PC-9 (cell line): Measurements from ENCODE around the gene DENND4A.

ENCODE experiments used
- EZH2 ChIP-seq: fragments of 200-600 bp; sonication (generic); IDR thresholded peaks from 2 replicates; pipeline ENCODE4 v1.8.0; 2017; ENCODE audit warnings: antibody characterized with exemption, low read depth
- TF ChIP-seq, protein P1 (sequence below): fragments of 200-600 bp; sonication (generic); conservative IDR thresholded peaks from 2 replicates; pipeline ENCODE4 v1.6.1; 2017; ENCODE audit warnings: mixed run types, antibody characterized with exemption, mild to moderate bottlenecking, moderate library complexity

DNA sequence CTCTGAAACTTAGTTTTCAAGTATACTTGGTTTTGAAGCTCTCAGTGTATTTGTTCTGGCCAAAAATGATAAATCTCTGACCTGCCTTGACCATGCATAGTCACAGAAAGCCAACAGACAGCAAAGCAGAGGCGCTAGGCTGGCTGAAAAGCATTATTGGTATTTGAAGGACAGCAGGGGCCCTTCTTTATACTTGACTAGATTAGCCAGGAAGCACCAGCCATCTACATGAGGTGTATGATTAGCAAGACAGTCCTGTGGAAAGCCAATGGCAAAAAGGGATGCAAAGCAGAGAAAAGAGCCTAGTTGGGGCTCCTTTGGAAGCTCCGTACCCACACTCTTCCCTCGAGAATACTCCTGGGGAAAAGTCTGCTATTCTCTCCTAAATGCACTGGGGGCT lies 162.5 kb downstream of the DENND4A start:
- TF ChIP-seq, protein P1, sequence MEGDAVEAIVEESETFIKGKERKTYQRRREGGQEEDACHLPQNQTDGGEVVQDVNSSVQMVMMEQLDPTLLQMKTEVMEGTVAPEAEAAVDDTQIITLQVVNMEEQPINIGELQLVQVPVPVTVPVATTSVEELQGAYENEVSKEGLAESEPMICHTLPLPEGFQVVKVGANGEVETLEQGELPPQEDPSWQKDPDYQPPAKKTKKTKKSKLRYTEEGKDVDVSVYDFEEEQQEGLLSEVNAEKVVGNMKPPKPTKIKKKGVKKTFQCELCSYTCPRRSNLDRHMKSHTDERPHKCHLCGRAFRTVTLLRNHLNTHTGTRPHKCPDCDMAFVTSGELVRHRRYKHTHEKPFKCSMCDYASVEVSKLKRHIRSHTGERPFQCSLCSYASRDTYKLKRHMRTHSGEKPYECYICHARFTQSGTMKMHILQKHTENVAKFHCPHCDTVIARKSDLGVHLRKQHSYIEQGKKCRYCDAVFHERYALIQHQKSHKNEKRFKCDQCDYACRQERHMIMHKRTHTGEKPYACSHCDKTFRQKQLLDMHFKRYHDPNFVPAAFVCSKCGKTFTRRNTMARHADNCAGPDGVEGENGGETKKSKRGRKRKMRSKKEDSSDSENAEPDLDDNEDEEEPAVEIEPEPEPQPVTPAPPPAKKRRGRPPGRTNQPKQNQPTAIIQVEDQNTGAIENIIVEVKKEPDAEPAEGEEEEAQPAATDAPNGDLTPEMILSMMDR, result no peak
- TF ChIP-seq EZH2, result no peak
